HL-60 (cell line): ENCODE data around the gene GLRB.

Experiments
- DNase-seq, 2 experiments: peaks; one replicate each; pipeline ENCODE4 v3.0.0-alpha.2; 2010 to 2020; ENCODE audit warnings: low read depth in 1 of 2, low spot score in 1 of 2
- H3K27ac ChIP-seq: fragments of 250-450 bp; sonication (Bioruptor Pico); replicated peaks from 2 replicates; pipeline ENCODE4 v1.5.1; 2020; ENCODE audit warnings: mild to moderate bottlenecking, moderate library complexity
- H3K27me3 ChIP-seq: fragments of 250-450 bp; sonication (Bioruptor Pico); 2 replicates; pipeline ENCODE4 v1.5.1; 2021; ENCODE audit warnings: mild to moderate bottlenecking, moderate library complexity; ENCODE audit not compliant: insufficient read depth, poor library complexity, severe bottlenecking
- H3K4me3 ChIP-seq: replicated peaks from 2 replicates; pipeline ENCODE4 v1.5.1; 2011; ENCODE audit warnings: mild to moderate bottlenecking, control low read depth, low read length; ENCODE audit not compliant: insufficient read depth
- GABPA ChIP-seq: IDR thresholded peaks from 2 replicates; pipeline ENCODE4 v1.6.1; 2012; ENCODE audit warnings: low read depth
- POLR2AphosphoS5 ChIP-seq: IDR thresholded peaks from 2 replicates; pipeline ENCODE4 v1.6.1; 2012; ENCODE audit warnings: low read depth
- SPI1 ChIP-seq: IDR thresholded peaks from 2 replicates; pipeline ENCODE4 v1.6.1; 2012; ENCODE audit warnings: low read depth, mild to moderate bottlenecking, borderline replicate concordance
- TF ChIP-seq, protein P1 (sequence below): IDR thresholded peaks from 2 replicates; pipeline ENCODE4 v1.6.1; 2012; ENCODE audit warnings: low read depth; ENCODE audit not compliant: insufficient replicate concordance
- TF ChIP-seq, protein P2 (sequence below): IDR thresholded peaks from one replicate; pipeline ENCODE4 v1.5.1; 2011; ENCODE audit warnings: low read length, control low read depth, inconsistent platforms; ENCODE audit not compliant: insufficient read depth

GLRB gene

DNA sequence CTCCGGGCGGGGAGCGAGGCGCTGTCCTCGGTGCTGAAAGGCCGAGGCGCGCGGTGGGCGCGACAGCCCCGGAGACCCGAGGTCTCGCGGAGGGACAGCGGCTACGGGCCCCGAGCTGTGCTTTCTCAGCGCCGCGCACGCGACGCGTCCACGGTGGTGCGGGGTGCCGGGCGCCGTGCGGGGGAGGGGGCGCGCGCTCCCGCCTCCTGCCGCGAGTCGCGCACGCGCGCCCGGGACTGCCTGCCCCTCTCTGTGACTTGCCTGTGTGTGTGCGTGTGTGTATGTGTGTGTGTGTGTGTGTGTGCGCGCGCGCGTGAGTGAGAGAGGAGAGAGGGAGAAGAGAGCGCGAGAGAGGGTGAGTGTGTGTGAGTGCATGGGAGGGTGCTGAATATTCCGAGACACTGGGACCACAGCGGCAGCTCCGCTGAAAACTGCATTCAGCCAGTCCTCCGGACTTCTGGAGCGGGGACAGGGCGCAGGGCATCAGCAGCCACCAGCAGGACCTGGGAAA is 144.5 kb downstream of the GLRB start, which contains the start of gene GRIA2:
Gene GRIA2 (plus strand): TSS at position 358 of the 511 bp plus-strand sequence. CDS start 315 bp downstream, outside the sequence.
- Histone ChIP-seq H3K4me3 (no peak within 1 kb of the TSS), H3K27me3 (peaks cover 22% of the 10 kb centered on the region), H3K27ac (no peak within 1 kb of the TSS)
- TF ChIP-seq, protein P1, sequence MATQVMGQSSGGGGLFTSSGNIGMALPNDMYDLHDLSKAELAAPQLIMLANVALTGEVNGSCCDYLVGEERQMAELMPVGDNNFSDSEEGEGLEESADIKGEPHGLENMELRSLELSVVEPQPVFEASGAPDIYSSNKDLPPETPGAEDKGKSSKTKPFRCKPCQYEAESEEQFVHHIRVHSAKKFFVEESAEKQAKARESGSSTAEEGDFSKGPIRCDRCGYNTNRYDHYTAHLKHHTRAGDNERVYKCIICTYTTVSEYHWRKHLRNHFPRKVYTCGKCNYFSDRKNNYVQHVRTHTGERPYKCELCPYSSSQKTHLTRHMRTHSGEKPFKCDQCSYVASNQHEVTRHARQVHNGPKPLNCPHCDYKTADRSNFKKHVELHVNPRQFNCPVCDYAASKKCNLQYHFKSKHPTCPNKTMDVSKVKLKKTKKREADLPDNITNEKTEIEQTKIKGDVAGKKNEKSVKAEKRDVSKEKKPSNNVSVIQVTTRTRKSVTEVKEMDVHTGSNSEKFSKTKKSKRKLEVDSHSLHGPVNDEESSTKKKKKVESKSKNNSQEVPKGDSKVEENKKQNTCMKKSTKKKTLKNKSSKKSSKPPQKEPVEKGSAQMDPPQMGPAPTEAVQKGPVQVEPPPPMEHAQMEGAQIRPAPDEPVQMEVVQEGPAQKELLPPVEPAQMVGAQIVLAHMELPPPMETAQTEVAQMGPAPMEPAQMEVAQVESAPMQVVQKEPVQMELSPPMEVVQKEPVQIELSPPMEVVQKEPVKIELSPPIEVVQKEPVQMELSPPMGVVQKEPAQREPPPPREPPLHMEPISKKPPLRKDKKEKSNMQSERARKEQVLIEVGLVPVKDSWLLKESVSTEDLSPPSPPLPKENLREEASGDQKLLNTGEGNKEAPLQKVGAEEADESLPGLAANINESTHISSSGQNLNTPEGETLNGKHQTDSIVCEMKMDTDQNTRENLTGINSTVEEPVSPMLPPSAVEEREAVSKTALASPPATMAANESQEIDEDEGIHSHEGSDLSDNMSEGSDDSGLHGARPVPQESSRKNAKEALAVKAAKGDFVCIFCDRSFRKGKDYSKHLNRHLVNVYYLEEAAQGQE, result peak; percentile 98
- TF ChIP-seq POLR2AphosphoS5, result no peak
- TF ChIP-seq, protein P2, sequence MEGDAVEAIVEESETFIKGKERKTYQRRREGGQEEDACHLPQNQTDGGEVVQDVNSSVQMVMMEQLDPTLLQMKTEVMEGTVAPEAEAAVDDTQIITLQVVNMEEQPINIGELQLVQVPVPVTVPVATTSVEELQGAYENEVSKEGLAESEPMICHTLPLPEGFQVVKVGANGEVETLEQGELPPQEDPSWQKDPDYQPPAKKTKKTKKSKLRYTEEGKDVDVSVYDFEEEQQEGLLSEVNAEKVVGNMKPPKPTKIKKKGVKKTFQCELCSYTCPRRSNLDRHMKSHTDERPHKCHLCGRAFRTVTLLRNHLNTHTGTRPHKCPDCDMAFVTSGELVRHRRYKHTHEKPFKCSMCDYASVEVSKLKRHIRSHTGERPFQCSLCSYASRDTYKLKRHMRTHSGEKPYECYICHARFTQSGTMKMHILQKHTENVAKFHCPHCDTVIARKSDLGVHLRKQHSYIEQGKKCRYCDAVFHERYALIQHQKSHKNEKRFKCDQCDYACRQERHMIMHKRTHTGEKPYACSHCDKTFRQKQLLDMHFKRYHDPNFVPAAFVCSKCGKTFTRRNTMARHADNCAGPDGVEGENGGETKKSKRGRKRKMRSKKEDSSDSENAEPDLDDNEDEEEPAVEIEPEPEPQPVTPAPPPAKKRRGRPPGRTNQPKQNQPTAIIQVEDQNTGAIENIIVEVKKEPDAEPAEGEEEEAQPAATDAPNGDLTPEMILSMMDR, result no peak
- peak in 1 of 2 experiments; percentile 14 for DNase-seq

DNA sequence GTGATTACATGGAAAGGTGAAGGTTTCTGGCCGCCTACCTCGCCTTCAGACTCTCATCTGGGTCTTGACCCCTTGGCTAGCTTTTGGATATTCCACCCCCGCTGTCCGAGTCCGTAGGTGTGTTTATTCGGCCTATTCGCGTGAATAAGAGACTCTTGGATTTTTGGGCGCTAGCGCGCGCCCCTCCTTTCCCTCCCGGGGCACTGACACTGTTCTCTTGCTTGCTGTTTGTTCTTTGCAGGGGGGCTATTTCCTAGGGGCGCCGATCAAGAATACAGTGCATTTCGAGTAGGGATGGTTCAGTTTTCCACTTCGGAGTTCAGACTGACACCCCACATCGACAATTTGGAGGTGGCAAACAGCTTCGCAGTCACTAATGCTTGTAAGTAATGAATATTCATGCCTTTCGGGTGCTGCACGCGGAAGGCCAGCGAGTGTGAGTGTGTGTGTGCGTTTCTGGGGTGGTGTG is 145.5 kb downstream of the GLRB start:
- no peak for TF ChIP-seq SPI1
- no peak for TF ChIP-seq GABPA
- TF ChIP-seq, protein P1, result no peak
- TF ChIP-seq, protein P2, result no peak
- no peak for TF ChIP-seq POLR2AphosphoS5
- no peak overlapping the region for H3K27ac ChIP-seq
- peaks cover 22% of the 10 kb centered on the region for H3K27me3 ChIP-seq
- no peak for DNase-seq
- no peak overlapping the region for H3K4me3 ChIP-seq
